GDM1 (cell line): ENCODE results near the gene MECP2.
"Not testable (repeated sequence)": the region's sequence is repeated elsewhere in the genome, so short reads cannot be mapped to it uniquely, and the experiment has no call there.

Experiments used
- DNase-seq: peaks from one replicate; lab custom pipeline; 2025; lab: John Stamatoyannopoulos, UW

MECP2 gene

GRCh38 chrX:154017766-154018517, 79.6 kb downstream of the MECP2 start:
- DNase-seq: no peak

- no peak for DNase-seq
Measured at GRCh38 chrX:154016366-154017076, 81.0 kb downstream of the MECP2 start.

- DNase-seq: no peak
Measured at GRCh38 chrX:154015581-154016264, 81.8 kb downstream of the MECP2 start.

- DNase-seq: no peak
Measured at GRCh38 chrX:154014429-154015380, 82.8 kb downstream of the MECP2 start.

- DNase-seq: peak; percentile 42
Measured at GRCh38 chrX:154013614-154014360, 83.7 kb downstream of the MECP2 start.

- no peak for DNase-seq
Measured at GRCh38 chrX:154013001-154013421, 84.5 kb downstream of the MECP2 start.

GRCh38 chrX:154012336-154012991, 85.1 kb downstream of the MECP2 start:
- no peak for DNase-seq

GRCh38 chrX:154011376-154012335, 85.9 kb downstream of the MECP2 start:
- DNase-seq: no peak

GRCh38 chrX:154010330-154011087, 87.0 kb downstream of the MECP2 start:
- no peak for DNase-seq

- no peak for DNase-seq
Measured at GRCh38 chrX:154008521-154008920, 89.0 kb downstream of the MECP2 start.

GRCh38 chrX:154006947-154007346, 90.6 kb downstream of the MECP2 start:
- DNase-seq: no peak

GRCh38 chrX:154004315-154004714, 93.2 kb downstream of the MECP2 start:
- DNase-seq: no peak

- DNase-seq: peak; percentile 67
Measured at GRCh38 chrX:154002215-154002719, 95.2 kb downstream of the MECP2 start.

GRCh38 chrX:154000051-154000450, 97.5 kb downstream of the MECP2 start:
- DNase-seq: no peak

GRCh38 chrX:153999359-154000037, 98.0 kb downstream of the MECP2 start:
- DNase-seq: no peak

- no peak for DNase-seq
Measured at GRCh38 chrX:153995504-153995903, 102.0 kb downstream of the MECP2 start.

GRCh38 chrX:153994398-153994797, 103.1 kb downstream of the MECP2 start:
- DNase-seq: not testable (repeated sequence)

- DNase-seq: no peak
Measured at GRCh38 chrX:153993978-153994377, 103.5 kb downstream of the MECP2 start.
